Right atrium auricular region (tissue), 2 donors: ENCODE results near the gene POLR1A. TPM values are rescaled to one million over a fixed set of nuclear protein-coding genes. Genes with fewer than 3 reads are reported as not detected.

Experiments used
- DNase-seq: peaks from one replicate; pipeline ENCODE4 v3.0.0-alpha.2; 2019; ENCODE audit warnings: low spot score
- H3K27ac ChIP-seq, 2 donors: fragments of 200-600 bp; sonication (generic); 1 replicate in 1 of 2; 2 replicates in 1 of 2; pipeline ENCODE4 v1.5.1; 2016 to 2019
- H3K27me3 ChIP-seq, 2 donors: fragments of 200-600 bp; sonication (generic); one replicate each; pipeline versions ENCODE4 v1.5.1 to v1.6.0; 2017 to 2019
- H3K36me3 ChIP-seq: fragments of 200-600 bp; sonication (generic); one replicate; pipeline ENCODE4 v1.5.1; 2016
- H3K4me1 ChIP-seq, 2 donors: fragments of 200-600 bp; sonication (generic); one replicate each; pipeline versions ENCODE4 v1.5.1 to v1.6.0; 2017 to 2019
- H3K4me3 ChIP-seq, 2 donors: fragments of 200-600 bp; sonication (generic); 1 replicate in 1 of 2; 2 replicates in 1 of 2; pipeline ENCODE4 v1.5.1; 2017 to 2019; ENCODE audit warnings: mild to moderate bottlenecking in 1 of 2, moderate library complexity in 1 of 2
- H3K9me3 ChIP-seq, 2 donors: fragments of 200-600 bp; sonication (generic); one replicate each; pipeline ENCODE4 v1.5.1; 2019
- total RNA-seq, 2 donors: library from RNA; depleted of rRNA; stranded (reverse); fragments of >200 nt; gene quantifications; one replicate each; pipeline ENCODE4 v1.1.0, GENCODE V29; 2016
- TF ChIP-seq, protein P1 (sequence below), 2 donors: fragments of 200-600 bp; sonication (generic); IDR thresholded peaks; one replicate each; pipeline ENCODE4 v1.5.1; 2019; ENCODE audit warnings: antibody characterized with exemption in 2 of 2

POLR1A gene
- total RNA-seq, 2 donors from 2014 or later: 14.1 to 20.6 TPM

DNA sequence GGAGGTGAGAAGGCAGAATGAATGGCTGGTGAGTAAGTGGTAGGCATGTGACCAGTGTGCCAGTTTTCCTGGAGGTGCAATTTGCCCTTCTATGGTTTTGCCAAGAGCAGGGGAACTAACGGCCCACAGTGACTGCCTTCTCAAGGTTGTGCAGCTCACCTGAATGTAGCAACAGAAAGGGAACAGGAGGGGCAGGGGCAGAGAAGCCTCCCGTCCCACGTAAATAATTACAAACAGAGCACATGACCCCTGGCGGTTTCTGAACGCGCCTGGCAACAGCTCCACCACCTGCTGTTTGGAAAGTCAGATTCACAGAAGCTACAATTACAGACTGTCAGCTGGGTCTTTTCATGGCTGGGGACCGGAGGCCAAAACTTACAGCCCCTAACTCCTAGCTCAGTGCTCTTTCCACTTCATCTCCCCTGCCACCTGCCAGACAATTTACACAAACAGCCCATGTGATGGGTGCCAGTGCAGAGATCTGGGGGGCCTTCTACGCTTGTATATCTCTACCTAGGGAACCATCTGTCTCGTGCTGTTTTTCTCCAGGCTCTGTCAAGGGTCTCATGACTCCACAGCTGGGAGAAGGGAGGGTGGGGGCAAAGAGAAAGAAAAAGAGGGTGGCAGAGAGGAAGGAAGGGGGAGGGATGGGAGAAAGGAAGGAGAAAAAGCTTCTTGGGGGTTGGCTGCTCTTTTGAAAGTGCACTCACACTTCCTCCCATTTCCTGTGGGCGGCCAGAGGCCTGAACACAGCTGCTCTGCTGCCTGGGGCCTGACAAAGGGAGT, 69.6 kb downstream of the POLR1A start:
- peak overlapping the region; percentile 85 to 86 for H3K27ac ChIP-seq
- H3K27me3 ChIP-seq: no peaks in the 10 kb centered on the region
- TF ChIP-seq, protein P1, sequence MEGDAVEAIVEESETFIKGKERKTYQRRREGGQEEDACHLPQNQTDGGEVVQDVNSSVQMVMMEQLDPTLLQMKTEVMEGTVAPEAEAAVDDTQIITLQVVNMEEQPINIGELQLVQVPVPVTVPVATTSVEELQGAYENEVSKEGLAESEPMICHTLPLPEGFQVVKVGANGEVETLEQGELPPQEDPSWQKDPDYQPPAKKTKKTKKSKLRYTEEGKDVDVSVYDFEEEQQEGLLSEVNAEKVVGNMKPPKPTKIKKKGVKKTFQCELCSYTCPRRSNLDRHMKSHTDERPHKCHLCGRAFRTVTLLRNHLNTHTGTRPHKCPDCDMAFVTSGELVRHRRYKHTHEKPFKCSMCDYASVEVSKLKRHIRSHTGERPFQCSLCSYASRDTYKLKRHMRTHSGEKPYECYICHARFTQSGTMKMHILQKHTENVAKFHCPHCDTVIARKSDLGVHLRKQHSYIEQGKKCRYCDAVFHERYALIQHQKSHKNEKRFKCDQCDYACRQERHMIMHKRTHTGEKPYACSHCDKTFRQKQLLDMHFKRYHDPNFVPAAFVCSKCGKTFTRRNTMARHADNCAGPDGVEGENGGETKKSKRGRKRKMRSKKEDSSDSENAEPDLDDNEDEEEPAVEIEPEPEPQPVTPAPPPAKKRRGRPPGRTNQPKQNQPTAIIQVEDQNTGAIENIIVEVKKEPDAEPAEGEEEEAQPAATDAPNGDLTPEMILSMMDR (IDR thresholded peaks at IDR 0.05): peak in 1 of 2 donors; percentile 10
- DNase-seq: no peak
- peaks cover 0 to 47% of the 10 kb centered on the region in 2 donors for H3K4me1 ChIP-seq
- H3K9me3 ChIP-seq: no peaks in the 10 kb centered on the region
- peaks cover 49% of the 10 kb centered on the region for H3K36me3 ChIP-seq
- H3K4me3 ChIP-seq: no peak overlapping the region

DNA sequence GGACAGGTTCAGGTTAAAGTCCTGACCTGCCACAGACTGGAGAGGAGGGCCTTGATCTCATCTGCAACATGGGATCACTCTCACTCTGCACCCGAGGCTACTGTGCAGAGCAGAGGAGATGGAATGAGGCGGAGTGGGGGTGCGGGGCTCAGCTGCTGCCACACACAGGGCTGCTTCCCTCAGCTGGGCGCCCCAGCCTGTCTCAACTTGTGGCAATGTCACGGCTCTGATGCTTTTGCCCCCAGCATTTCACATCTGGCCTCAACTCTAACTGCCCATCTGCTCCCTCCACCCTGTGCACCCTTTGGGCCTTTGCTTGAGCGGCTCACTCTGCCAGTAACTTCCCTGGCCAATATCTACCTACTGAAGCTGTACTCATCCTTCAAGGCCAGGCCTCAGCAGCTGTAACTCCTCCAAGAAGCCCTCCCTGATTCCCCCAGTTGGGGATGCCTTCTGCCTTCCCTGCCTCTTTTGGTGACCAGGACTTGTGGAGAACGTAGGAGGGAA, 70.3 kb downstream of the POLR1A start:
- no peaks in the 10 kb centered on the region for H3K9me3 ChIP-seq
- no peak for DNase-seq
- H3K27ac ChIP-seq: peak overlapping the region; percentile 85 to 86
- TF ChIP-seq, protein P1 (IDR thresholded peaks at IDR 0.05): no peak
- no peaks in the 10 kb centered on the region for H3K27me3 ChIP-seq
- no peak overlapping the region for H3K4me3 ChIP-seq
- H3K4me1 ChIP-seq: peaks cover 0 to 47% of the 10 kb centered on the region in 2 donors
- peaks cover 52% of the 10 kb centered on the region for H3K36me3 ChIP-seq

DNA sequence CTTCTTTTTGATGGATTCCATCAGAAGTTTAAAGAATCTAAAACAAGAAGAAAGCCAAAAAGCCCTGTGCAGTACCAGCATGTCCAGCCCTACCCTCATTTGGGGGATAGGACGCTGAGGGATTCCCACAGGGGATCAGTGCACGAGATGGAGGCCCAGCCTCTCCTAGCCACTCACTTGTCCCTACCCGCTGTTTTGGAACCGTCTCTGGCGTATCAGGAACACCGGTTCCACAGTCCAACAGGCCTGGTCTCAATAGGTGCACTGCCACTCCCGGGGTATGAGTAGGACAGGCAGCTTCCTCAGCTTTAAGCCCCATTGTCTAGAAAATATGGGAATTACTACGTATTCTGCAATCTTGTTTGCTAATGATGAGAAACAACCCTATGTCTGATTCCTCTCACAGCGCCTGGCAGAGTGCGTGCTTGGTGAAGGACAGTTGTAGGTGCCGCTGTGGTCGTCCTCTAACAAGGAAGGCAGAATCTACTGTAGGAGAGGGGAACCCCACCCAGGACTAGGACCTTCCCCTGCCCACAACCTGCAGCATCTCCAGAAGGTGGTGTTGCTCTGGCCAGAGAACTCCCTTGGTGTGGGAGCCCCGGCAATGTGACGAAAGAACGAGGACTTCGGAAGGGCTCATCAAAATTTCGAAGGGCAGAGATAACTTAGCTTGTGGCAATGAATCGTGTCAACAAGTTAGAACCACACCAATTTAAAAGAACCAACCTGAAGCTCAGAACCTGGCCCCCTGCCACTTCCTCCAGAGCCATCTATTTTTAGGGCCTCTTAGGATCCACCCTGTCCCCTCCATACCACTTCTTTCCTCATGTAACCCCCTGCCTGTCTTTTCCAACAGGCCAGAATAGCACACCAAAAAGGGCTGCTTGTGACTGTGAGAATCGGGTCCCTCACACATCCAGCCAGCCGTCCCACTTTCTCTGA, 71.7 kb downstream of the POLR1A start:
- no peaks in the 10 kb centered on the region for H3K27me3 ChIP-seq
- H3K36me3 ChIP-seq: peaks cover 52% of the 10 kb centered on the region
- TF ChIP-seq, protein P1 (IDR thresholded peaks at IDR 0.05): no peak
- no peak overlapping the region for H3K4me3 ChIP-seq
- no peaks in the 10 kb centered on the region for H3K9me3 ChIP-seq
- DNase-seq: no peak
- peaks cover 0 to 51% of the 10 kb centered on the region in 2 donors for H3K4me1 ChIP-seq
- H3K27ac ChIP-seq: no peak overlapping the region

DNA sequence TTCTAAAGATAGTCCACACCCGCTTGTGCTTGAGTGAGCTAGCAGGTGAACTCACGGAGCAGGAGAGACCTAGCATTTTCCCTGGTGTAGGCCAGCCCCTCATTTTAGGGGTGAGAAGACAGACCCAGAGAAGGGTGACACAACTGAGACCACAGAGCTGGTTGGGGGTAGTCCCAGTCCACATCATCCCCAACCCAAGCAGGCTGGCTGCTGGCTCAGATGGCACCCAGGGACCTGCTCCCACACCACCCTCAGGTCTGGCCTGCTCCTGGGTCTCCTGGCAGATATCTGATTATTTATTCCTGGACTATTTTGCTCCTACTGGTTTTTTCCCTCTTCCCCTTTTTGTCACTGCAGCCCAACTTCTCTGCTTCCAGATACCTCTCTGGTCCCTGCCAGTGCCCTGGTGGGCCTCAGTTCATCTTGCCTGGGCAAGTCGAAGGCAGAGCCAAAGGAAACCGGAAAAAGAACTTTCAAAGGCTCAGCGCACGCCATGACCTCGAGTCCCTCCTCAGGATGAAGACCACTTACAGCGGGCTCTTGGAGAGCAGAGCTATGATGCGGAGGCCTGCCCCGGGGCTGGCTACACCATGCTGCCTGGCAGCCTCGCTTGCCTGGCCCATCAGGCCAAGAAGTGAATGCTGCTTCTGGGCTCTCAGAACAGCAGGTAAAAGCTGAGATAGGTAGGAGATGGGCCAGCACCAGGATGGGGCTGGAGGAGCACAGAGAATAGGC, 72.7 kb downstream of the POLR1A start:
- Histone ChIP-seq H3K36me3 (peaks cover 46% of the 10 kb centered on the region), H3K27ac (no peak overlapping the region), H3K4me1 (peaks cover 0 to 49% of the 10 kb centered on the region in 2 donors), H3K4me3 (no peak overlapping the region), H3K9me3 (no peaks in the 10 kb centered on the region), H3K27me3 (no peaks in the 10 kb centered on the region)
- TF ChIP-seq, protein P1 (IDR thresholded peaks at IDR 0.05): no peak
- no peak for DNase-seq

DNA sequence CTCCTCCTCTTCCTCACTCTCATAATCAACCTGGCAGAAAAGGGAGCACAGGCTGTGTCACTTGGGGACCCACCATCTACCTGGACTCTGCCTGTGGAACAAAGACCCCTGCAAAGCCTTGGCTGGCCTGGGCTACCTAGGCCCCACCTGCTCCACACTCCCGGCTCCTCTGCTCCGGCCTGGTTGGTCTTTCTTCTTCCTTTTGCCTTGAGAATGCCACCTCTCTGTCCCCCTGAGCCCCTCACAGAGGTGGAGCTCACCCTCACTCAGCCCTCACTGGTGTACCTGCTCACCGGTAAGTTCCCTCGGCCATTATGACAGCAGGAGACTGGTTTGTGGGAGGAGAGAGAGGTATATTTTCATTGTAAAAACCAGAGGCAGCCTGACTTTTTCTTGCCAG, 74.1 kb downstream of the POLR1A start:
- TF ChIP-seq, protein P1 (IDR thresholded peaks at IDR 0.05): no peak
- no peak for DNase-seq
- Histone ChIP-seq H3K36me3 (peaks cover 60% of the 10 kb centered on the region), H3K4me3 (no peak overlapping the region), H3K4me1 (peaks cover 0 to 48% of the 10 kb centered on the region in 2 donors), H3K27ac (no peak overlapping the region), H3K9me3 (no peaks in the 10 kb centered on the region), H3K27me3 (no peaks in the 10 kb centered on the region)
